Endometrium (tissue), 2 donors: ENCODE measurements around the gene ZNF326.

Experiments used
- FAIRE-seq: peaks from 2 replicates; lab custom pipeline; 2012; peaks lifted over from hg19 to GRCh38; lab: Jason Lieb, UNC
- donor health status: control.
- donor health status: control.

Gene ZNF326, protein sequence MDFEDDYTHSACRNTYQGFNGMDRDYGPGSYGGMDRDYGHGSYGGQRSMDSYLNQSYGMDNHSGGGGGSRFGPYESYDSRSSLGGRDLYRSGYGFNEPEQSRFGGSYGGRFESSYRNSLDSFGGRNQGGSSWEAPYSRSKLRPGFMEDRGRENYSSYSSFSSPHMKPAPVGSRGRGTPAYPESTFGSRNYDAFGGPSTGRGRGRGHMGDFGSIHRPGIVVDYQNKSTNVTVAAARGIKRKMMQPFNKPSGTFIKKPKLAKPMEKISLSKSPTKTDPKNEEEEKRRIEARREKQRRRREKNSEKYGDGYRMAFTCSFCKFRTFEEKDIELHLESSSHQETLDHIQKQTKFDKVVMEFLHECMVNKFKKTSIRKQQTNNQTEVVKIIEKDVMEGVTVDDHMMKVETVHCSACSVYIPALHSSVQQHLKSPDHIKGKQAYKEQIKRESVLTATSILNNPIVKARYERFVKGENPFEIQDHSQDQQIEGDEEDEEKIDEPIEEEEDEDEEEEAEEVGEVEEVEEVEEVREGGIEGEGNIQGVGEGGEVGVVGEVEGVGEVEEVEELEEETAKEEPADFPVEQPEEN

DNA sequence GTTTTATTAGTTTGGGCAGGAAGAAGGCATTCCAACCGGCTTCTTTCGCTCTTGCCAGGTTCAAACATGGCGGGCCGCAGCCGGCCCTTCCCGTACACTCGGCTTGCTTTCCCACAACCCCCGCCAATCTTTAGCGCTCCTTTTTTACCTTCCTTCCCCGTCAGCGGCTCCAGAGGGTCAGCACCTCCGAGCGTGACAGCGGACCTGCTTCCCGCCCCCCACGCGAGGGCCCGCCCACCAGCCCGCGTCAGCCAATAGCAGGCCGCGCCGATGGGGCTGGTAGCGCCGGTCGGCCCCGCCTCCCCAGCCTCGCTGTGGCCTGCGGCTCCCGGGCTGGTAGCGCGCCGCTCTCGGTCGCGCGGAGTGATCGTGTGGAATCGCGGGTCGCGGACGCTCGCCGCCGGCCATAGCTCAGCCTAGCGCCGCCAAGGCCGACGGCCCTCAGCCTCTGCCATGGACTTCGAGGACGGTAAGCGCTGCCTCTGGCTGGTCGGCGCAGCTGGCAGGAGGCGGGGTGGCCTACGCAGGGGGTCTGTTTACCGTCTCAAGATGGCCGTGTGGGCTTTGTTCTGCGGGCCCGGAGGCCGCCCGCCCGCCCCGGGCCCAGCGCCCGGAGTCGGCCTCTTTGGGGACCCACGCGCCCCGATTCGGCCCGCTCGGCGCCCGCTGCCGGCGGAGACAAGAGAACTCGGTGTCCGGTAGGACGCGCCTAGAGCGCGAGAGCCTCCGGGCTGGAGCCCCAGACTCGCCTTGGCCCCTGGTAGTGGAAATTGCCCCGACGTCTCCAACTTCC lies at the start of gene ZNF326:
TSS of gene ZNF326 (plus strand) at position 306 of the 793 bp plus-strand sequence. CDS start at position 454, 148 bp downstream.
- no peak for FAIRE-seq

- FAIRE-seq = no peak
These were observed 48.9 kb upstream of the ZNF326 start for GRCh38 chr1:89945852-89946476.

DNA sequence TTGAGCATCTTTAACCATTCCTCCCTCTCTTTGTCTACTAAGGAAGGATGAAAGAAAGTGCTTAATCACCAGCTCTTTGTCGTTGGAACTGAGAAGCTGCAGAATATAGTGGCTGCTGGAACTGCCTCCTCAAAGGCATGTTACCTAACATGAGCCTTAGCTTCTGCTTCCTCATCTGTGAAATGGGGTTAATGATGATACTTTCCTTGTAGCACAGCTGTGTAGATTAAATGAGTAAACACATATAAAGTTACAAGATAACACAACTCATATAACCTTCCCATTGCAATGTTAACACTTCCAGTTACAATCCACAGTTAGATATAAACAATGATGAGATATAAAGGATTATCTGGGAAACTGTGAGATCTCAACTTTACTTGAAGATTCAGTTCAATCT lies 48.4 kb upstream of the ZNF326 start:
- FAIRE-seq = no peak

DNA sequence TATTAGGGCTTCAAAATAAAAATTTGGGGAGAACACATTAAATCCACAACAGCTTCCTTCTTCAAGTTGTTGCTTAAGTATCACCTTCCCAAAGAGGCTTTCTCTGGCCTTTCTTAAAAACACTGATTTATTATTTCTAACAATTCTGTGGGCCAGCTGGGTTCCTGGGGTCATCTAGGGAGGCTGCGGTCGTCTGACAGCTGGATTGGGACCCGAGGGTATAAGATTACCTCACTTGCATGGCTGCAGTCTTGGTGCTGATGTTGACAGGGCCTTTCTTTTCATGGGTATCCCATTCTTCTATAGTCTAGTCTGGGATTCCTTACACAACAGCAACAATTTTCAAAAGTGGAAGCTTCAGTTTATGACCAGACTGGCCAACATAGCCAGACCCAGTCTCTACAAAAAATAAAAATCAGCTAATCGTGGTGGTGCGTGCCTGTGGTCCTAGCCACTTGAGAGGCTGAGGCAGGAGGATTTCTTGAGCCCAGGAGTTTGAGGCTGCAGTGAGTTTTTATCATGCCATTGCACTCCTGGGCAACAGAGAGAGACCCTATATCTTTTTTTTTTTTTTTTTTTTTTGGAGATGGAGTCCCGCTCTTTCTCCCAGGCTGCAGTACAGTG lies 46.1 kb upstream of the ZNF326 start:
- FAIRE-seq = no peak

- no peak for FAIRE-seq
These were observed 44.8 kb upstream of the ZNF326 start for GRCh38 chr1:89949991-89950624.

DNA sequence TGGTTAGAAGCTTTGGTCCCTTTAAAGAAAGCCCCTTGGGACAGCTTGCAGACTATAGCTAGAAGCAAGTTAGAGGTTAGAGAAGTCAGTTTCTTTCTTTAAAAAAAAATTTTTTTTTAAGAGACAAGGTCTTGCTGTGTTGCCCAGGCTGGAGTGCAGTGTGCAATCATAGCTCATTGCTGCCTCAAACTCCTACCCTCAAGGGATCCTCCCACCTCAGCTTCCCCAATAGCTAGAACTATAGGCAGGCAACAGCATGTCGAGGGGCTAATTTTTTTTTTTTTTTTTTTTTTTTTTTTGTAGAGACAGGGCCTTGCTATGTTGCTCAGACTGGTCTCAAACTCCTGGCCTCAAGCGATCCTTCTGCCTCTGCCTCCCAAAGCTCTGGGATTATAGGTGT lies 44.2 kb upstream of the ZNF326 start:
- no peak for FAIRE-seq

- no peak for FAIRE-seq
These were observed 42.9 kb upstream of the ZNF326 start for GRCh38 chr1:89951766-89952604.

DNA sequence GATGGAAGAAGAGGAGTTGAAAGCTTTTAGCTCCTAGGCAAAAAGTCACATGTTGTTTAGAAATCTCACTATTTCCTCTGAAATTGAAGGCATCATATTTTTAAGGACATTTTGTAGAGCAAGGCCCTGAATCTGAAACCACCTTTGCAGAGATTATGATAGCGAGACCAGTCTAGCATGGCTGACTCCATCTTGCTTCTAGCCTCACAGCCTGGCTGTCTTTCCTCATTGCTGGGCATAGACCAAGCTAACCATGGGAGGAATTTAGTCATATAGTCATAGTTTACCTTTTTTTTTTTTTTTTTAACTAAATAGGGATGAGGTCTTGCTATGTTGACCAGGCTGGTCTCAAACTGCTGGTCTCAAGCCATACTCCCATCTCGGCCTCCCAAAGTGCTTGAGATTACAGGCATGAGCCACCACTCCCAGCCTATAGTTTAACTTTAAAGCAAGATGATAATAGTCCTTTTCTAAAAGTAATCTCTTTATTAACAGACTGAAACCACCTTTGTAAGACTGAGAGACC lies 42.2 kb upstream of the ZNF326 start:
- FAIRE-seq = no peak

- FAIRE-seq = no peak
These were observed 41.7 kb upstream of the ZNF326 start for GRCh38 chr1:89953131-89953626.

DNA sequence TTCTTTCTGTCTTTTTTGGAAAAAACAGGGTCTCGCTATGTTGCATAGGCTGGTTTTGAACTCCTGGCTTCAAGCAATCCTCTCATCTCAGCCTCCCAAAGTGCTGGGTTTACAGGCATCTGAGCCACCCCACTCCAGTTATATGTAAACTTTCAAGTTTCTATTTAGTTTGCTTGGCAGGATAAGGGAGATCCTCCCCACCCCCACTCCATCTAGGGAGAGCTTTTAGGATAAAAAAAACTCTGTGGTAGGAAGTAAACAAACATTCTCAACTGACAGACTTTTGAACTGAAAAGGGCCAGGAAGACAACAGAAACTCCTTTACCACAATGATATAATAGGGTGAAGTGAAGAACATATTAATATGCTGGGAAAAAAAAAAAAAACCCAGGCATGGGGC lies 41.0 kb upstream of the ZNF326 start:
- no peak for FAIRE-seq

DNA sequence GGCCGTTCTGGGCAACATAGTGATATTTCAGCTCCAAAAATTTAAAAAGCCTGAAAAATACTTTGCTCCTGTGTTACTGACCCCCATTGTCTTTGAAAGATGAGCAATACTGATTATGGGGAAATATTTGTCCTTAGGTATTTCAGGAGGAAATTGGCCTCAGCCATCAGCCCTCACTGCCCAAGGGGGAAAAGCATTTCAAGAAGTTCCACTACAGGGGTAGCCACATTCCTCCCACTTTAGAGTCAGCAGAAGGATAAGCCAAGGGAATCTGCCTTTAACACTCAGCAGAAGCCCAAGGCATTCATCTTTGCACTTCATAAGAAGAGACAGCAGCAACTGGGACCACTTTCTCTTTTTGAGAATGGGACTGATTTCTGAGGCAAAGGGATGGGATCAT lies 40.5 kb upstream of the ZNF326 start:
- no peak for FAIRE-seq

DNA sequence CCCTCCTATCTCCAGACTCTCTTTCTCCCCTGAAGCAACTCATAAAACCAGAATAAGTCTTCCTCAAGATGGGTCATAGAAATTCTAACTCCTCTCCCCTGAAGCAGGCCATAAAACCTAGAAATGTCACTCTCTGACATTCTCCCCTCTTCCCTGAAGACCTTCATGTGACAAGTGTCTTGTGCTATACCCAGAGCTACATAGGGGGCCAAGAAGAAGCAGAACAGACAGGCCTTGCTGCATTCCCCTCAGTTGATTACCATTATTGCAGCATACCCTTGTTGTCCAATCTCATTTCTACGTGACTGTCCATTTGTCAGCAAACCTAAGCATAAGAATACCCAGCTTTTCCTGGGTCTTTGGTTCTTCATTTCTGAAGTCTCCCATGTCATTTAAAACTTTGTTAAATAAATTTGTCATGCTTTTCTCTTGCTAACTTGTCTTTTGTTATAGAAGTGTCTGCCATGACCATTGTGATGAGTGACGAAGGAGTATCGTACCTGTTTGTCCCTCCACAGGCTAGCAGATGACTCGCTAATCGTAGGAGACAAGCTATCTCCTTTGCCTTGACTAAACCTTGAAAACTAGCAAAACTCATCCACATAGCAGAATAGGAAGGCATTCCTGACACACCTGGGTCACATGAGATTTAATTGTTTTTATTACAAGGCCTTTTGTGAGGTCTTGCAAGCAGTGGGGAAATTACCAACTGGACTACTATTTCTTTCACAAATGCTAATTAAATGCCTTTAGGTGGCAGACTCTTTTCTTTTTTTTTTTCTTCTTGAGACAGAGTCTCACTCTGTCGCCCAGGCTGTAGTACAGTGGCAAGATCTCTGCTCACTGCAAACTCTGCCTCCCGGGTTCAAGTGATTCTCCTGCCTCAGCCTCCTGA lies 39.4 kb upstream of the ZNF326 start:
- FAIRE-seq = no peak

DNA sequence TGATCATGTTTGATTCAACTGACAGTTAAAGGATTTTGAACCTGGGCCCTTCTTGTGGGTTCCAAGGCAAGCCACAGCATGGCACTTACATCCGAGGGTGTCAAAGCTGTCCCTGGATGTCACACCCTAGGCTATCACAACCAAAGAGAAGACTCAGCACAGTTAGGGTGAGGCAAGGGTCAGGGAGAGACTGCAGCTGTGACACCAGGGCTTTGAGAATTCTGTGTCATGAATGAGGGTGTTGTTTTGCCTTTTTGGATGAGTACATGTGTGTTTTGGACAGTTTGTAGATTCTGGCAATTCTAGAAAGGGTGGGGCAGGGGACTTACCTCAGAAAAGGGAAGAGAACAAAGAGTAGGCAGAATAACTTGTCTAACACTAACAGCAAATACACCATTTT lies 37.8 kb upstream of the ZNF326 start:
- no peak for FAIRE-seq

DNA sequence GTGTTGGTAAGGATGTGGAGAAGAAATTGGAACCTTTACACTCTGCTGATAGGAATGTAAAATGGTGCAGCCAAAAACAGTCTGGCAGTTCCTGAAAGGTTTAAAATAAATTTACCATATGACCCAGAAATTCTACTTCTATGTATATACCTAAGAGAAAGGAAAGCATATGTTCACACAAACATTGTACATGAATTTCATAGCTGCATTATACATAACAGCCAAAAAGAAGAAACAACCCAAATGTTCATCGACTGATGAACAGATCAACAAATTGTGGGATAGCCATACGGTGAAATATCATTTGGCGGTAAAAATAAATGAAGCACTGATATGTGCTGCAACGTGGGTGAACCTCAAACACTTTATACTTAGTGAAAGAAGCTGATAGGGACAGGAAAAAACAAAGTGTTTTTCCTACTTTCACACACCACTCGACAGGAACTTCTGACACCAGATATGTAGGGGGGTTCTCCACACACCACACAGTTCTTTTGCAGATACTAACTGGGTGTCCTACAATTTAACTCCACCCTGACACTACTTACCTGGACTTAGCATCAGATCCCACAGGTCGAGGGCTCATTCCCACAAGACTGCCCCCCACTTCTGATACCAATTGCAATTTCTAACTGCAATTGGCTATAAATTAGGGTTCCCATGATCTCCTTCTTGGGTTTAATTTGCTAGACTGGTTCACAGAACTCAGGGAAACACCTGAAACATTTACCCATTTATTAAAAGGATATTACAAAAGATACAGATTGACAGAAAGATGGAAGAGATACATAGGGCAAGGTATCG lies 35.9 kb upstream of the ZNF326 start:
- FAIRE-seq = no peak

DNA sequence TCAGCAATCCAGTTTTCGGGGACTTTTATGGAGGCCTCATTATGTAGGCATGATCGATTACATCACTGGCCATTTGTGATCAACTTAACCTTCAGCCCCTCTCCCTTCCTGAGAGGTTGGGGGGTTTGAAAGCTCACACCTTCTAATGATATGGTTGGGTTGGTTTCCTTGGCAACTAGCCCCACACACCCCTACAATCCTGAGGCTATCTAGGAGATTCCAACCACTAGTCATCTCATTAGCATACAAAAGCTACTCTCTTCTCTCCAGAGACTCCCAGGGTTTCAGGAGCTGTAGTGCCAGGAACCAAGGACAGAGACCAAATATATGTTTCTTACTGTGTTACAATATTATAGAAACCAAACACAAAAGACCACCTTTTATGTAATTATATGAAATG lies 35.2 kb upstream of the ZNF326 start:
- FAIRE-seq = no peak

- no peak for FAIRE-seq
These were observed 32.7 kb upstream of the ZNF326 start for GRCh38 chr1:89962024-89962741.

- no peak for FAIRE-seq
These were observed 32.2 kb upstream of the ZNF326 start for GRCh38 chr1:89962742-89963075.
